DOHH2 (cell line): Measurements from ENCODE around the gene C19orf25.

Experiments
- H3F3A ChIP-seq: fragments of 200-600 bp; sonication (generic), shearing (Covaris generic); 2 replicates; pipeline ENCODE4 v1.6.0; 2016; ENCODE audit warnings: antibody characterized with exemption, mild to moderate bottlenecking; ENCODE audit not compliant: control insufficient read depth, insufficient read depth
- H3K27ac ChIP-seq: fragments of 200-600 bp; sonication (generic); 2 replicates; pipeline ENCODE4 v1.5.1; 2014; ENCODE audit warnings: low read depth, mild to moderate bottlenecking, low read length, moderate library complexity
- H3K27me3 ChIP-seq: fragments of 200-600 bp; sonication (generic); 2 replicates; pipeline ENCODE4 v1.6.1; 2014; ENCODE audit warnings: mild to moderate bottlenecking, low read length, mixed read lengths; ENCODE audit not compliant: control insufficient read depth
- H3K36me3 ChIP-seq: fragments of 200-600 bp; sonication (generic); 2 replicates; pipeline ENCODE4 v1.6.1; 2014; ENCODE audit warnings: mild to moderate bottlenecking, low read length, moderate library complexity, mixed read lengths; ENCODE audit not compliant: control insufficient read depth
- H3K4me1 ChIP-seq: fragments of 200-600 bp; sonication (generic); 2 replicates; pipeline ENCODE4 v1.6.1; 2014; ENCODE audit warnings: mild to moderate bottlenecking, low read length, mixed read lengths; ENCODE audit not compliant: control insufficient read depth
- H3K4me2 ChIP-seq: fragments of 200-600 bp; sonication (generic); 2 replicates; pipeline ENCODE4 v1.6.0; 2014; ENCODE audit warnings: mild to moderate bottlenecking, low read length, moderate library complexity
- H3K4me3 ChIP-seq: fragments of 200-600 bp; sonication (generic); 2 replicates; pipeline ENCODE4 v1.5.1; 2014; ENCODE audit warnings: mild to moderate bottlenecking, low read length, mixed read lengths
- H3K79me2 ChIP-seq: fragments of 200-600 bp; sonication (generic); 2 replicates; pipeline ENCODE4 v1.6.1; 2014; ENCODE audit warnings: mild to moderate bottlenecking, low read length, mixed read lengths; ENCODE audit not compliant: control insufficient read depth
- H3K9me2 ChIP-seq: fragments of 200-600 bp; sonication (generic); replicated peaks from 2 replicates; pipeline ENCODE4 v1.6.1; 2014; ENCODE audit warnings: mild to moderate bottlenecking, low read length, mixed read lengths; ENCODE audit not compliant: control insufficient read depth
- H3K9me3 ChIP-seq: fragments of 200-600 bp; sonication (generic); 2 replicates; pipeline ENCODE4 v1.6.1; 2014; ENCODE audit warnings: antibody characterized with exemption, low read length, mixed read lengths; ENCODE audit not compliant: control insufficient read depth, insufficient read depth
- H4K20me1 ChIP-seq: fragments of 200-600 bp; sonication (generic); 2 replicates; pipeline ENCODE4 v1.6.0; 2014; ENCODE audit warnings: low read depth, mild to moderate bottlenecking, antibody characterized with exemption, low read length, moderate library complexity; ENCODE audit not compliant: control insufficient read depth, insufficient read depth
- CTCF ChIP-seq: fragments of 200-600 bp; sonication (generic); IDR thresholded peaks from one replicate; pipeline ENCODE4 v1.5.1; 2014; ENCODE audit warnings: antibody characterized with exemption, mild to moderate bottlenecking, low read depth, low read length; ENCODE audit not compliant: poor library complexity, severe bottlenecking
- EZH2phosphoT487 ChIP-seq: fragments of 200-600 bp; sonication (generic); IDR thresholded peaks from 2 replicates; pipeline ENCODE4 v1.6.1; 2017; ENCODE audit warnings: borderline replicate concordance, mild to moderate bottlenecking, antibody characterized with exemption, low read length, moderate library complexity, mixed read lengths

C19orf25 gene

GRCh38 chr19:1478934-1479707, at the start of gene C19orf25:
TSS of gene C19orf25 (minus strand) at chr19:1479215. CDS start at chr19:1478903, 312 bp downstream.
- Histone ChIP-seq H3F3A (0 out of 2 replicates have a peak, but pooled peaks cover 2% of the 10 kb centered on the region), H3K4me1 (peaks cover 16% of the 10 kb centered on the region), H3K36me3 (peaks cover 9% of the 10 kb centered on the region), H3K4me3 (peak within 1 kb of the TSS; percentile 88), H3K4me2 (peak within 1 kb of the TSS; percentile 86), H3K9me3 (no peaks in the 10 kb centered on the region), H3K9me2 (no peaks in the 10 kb centered on the region), H3K79me2 (peaks cover 28% of the 10 kb centered on the region), H3K27ac (peak within 1 kb of the TSS; percentile 80), H3K27me3 (no peaks in the 10 kb centered on the region), H4K20me1 (no peaks in the 10 kb centered on the region)
- TF ChIP-seq CTCF: no peak
- no peak for TF ChIP-seq EZH2phosphoT487

- H4K20me1 ChIP-seq: no peaks in the 10 kb centered on the region
- H3F3A ChIP-seq: no peaks in the 10 kb centered on the region
- H3K27me3 ChIP-seq: no peaks in the 10 kb centered on the region
- TF ChIP-seq CTCF (no peak), EZH2phosphoT487 (no peak)
- no peaks in the 10 kb centered on the region for H3K79me2 ChIP-seq
- H3K9me3 ChIP-seq: no peaks in the 10 kb centered on the region
- no peak overlapping the region for H3K27ac ChIP-seq
- H3K4me2 ChIP-seq: no peak overlapping the region
- H3K9me2 ChIP-seq: no peaks in the 10 kb centered on the region
- no peaks in the 10 kb centered on the region for H3K4me1 ChIP-seq
- no peaks in the 10 kb centered on the region for H3K36me3 ChIP-seq
- H3K4me3 ChIP-seq: no peak overlapping the region
Observed at GRCh38 chr19:1527650-1528309, 48.8 kb upstream of the C19orf25 start.

GRCh38 chr19:1526979-1527649, 48.1 kb upstream of the C19orf25 start:
- no peaks in the 10 kb centered on the region for H3K9me3 ChIP-seq
- no peaks in the 10 kb centered on the region for H3K27me3 ChIP-seq
- no peak overlapping the region for H3K27ac ChIP-seq
- H3K9me2 ChIP-seq: no peaks in the 10 kb centered on the region
- no peaks in the 10 kb centered on the region for H3K79me2 ChIP-seq
- no peaks in the 10 kb centered on the region for H4K20me1 ChIP-seq
- H3K4me2 ChIP-seq: no peak overlapping the region
- H3K4me3 ChIP-seq: no peak overlapping the region
- H3K4me1 ChIP-seq: no peaks in the 10 kb centered on the region
- no peaks in the 10 kb centered on the region for H3K36me3 ChIP-seq
- H3F3A ChIP-seq: no peaks in the 10 kb centered on the region
- no peak for TF ChIP-seq CTCF
- TF ChIP-seq EZH2phosphoT487: no peak
